OCI-LY7 (cell line): ENCODE results near the gene NCOA3. TPM values are rescaled to one million over a fixed set of nuclear protein-coding genes. Genes with fewer than 3 reads are reported as not detected.

Experiments
- BruUV-seq: library from RNA; stranded (reverse); fragments of 400-500 nt; replicated peaks from 2 replicates; lab custom pipeline; 2021; lab: Mats Ljungman, UMichigan
- CTCF ChIA-PET: fragments of 300-600 bp; sonication (Branson Sonifier 250); formaldehyde crosslinking; loops from one replicate; lab custom pipeline; 2022; ENCODE audit warnings: antibody characterized with exemption; ENCODE audit not compliant: unreplicated experiment; lab: Charles Lee
- POLR2A ChIA-PET: fragments of 300-600 bp; sonication (Branson Sonifier 250); formaldehyde crosslinking; loops from one replicate; lab custom pipeline; 2022; ENCODE audit warnings: antibody characterized with exemption; lab: Charles Lee
- DNase-seq: peaks from one replicate; pipeline ENCODE4 v3.0.0-alpha.2; 2015; ENCODE audit warnings: low spot score
- H2AFZ ChIP-seq: fragments of 200-600 bp; sonication (generic), shearing (Covaris generic); 2 replicates; pipeline ENCODE4 v1.6.1; 2014; ENCODE audit warnings: mild to moderate bottlenecking, antibody characterized with exemption, low read length, moderate library complexity
- H3K27ac ChIP-seq: fragments of 200-600 bp; sonication (generic); 2 replicates; pipeline ENCODE4 v1.5.1; 2014; ENCODE audit warnings: mixed run types, low read depth, mild to moderate bottlenecking, moderate library complexity, low read length, inconsistent platforms; ENCODE audit not compliant: poor library complexity, severe bottlenecking
- H3K36me3 ChIP-seq: fragments of 200-600 bp; sonication (generic); 2 replicates; pipeline ENCODE4 v1.6.1; 2014; ENCODE audit warnings: mild to moderate bottlenecking, antibody characterized with exemption, low read length, moderate library complexity, mixed read lengths; ENCODE audit not compliant: insufficient read depth
- H3K4me1 ChIP-seq: fragments of 200-600 bp; sonication (generic); 2 replicates; pipeline ENCODE4 v1.5.1; 2014; ENCODE audit warnings: mild to moderate bottlenecking, low read length; ENCODE audit not compliant: insufficient read depth, poor library complexity, severe bottlenecking
- H3K4me2 ChIP-seq: fragments of 200-600 bp; sonication (generic); 2 replicates; pipeline ENCODE4 v1.6.1; 2014; ENCODE audit warnings: mild to moderate bottlenecking, low read length
- H3K4me3 ChIP-seq: fragments of 200-600 bp; sonication (generic); 2 replicates; pipeline ENCODE4 v1.5.1; 2014; ENCODE audit warnings: mild to moderate bottlenecking, low read depth, low read length; ENCODE audit not compliant: poor library complexity, severe bottlenecking
- H3K79me2 ChIP-seq: fragments of 200-600 bp; sonication (generic); 2 replicates; pipeline ENCODE4 v1.6.1; 2016; ENCODE audit warnings: low read depth, mild to moderate bottlenecking, low read length, moderate library complexity, mixed read lengths; ENCODE audit not compliant: insufficient read depth
- H3K9me2 ChIP-seq: fragments of 200-600 bp; sonication (generic); 2 replicates; pipeline ENCODE4 v1.6.1; 2016; ENCODE audit warnings: mild to moderate bottlenecking, low read length, mixed read lengths; ENCODE audit not compliant: insufficient read depth
- H3K9me3 ChIP-seq: fragments of 200-600 bp; sonication (generic); 2 replicates; pipeline ENCODE4 v1.6.1; 2014; ENCODE audit warnings: mild to moderate bottlenecking, mixed run types, low read length, mixed read lengths
- H4K20me1 ChIP-seq: fragments of 200-600 bp; sonication (generic); 2 replicates; pipeline ENCODE4 v1.6.1; 2014; ENCODE audit warnings: mild to moderate bottlenecking, antibody characterized with exemption, low read length, moderate library complexity, mixed read lengths; ENCODE audit not compliant: insufficient read depth
- EZH2phosphoT487 ChIP-seq: fragments of 200-600 bp; sonication (generic); IDR thresholded peaks from 2 replicates; pipeline ENCODE4 v1.6.1; 2018; ENCODE audit warnings: low read depth, borderline replicate concordance, mild to moderate bottlenecking, mixed run types, antibody characterized with exemption, low read length, moderate library complexity, mixed read lengths
- intact Hi-C: fragments of 100-400 bp; cut with micrococcal nuclease; formaldehyde crosslinking; loops from one replicate; pipeline ENCODE4 v1.10.0; 2022; ENCODE audit not compliant: unreplicated experiment
- total RNA-seq, 2 experiments: library from RNA; depleted of rRNA in 1 of 2; stranded (reverse); fragments of >200 nt in 1 of 2; shearing (Covaris generic) in 1 of 2; gene quantifications; 2 replicates each; pipeline ENCODE4 v1.2.3, GENCODE V29; 2014 to 2022
- TF ChIP-seq, protein P1 (sequence below): fragments of 200-600 bp; sonication (generic); conservative IDR thresholded peaks from 2 replicates; pipeline ENCODE4 v1.5.1; 2014; ENCODE audit warnings: mild to moderate bottlenecking, antibody characterized with exemption, low read length, moderate library complexity, mixed read lengths

NCOA3 gene
- total RNA-seq, 2 experiments from 2014 or later, result 50.5 to 75.6 TPM

DNA sequence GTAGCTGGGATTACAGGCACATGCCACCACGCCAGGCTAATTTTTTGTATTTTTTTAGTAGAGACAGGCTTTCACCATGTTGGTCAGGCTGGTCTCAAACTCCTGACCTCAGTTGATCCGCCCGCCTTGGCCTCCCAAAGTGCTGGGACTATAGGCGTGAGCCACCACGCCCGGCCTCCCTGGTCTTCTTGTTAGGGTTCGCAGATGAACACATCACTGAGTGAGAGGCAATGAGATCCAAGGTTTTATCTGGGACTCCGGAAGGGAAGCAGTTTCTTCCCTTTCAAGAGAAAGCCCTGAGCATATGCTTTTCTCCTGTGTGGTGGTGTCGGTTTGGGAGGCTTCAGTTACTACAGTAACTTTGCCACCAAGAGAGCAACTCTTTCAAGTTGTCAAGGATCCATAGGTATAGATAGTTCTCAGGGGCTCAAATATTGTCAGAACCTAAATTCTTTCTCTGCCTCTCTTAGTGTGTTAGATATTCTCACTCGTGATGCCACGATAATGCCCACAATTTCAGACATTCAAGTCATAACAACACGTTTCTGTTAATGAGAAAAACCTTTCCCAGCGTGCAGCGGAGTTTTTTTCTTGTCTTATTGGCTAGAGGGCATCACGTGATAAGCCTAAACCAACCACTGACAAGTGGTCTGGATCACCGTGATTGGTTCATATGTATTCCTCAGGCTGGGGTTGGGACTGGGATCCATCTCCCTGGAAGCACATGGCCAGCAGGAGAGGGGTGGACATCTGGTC lies 36.2 kb upstream of the NCOA3 start:
- no TSS peak for BruUV-seq
- Histone ChIP-seq H2AFZ (no peak overlapping the region; the same call in 1 of the 2 replicates), H3K4me3 (no peak overlapping the region), H3K9me3 (no peaks in the 10 kb centered on the region), H3K4me2 (no peak overlapping the region), H3K4me1 (peaks cover 61% of the 10 kb centered on the region), H3K79me2 (no peaks in the 10 kb centered on the region), H3K9me2 (no peaks in the 10 kb centered on the region), H3K27ac (no peak overlapping the region), H4K20me1 (no peaks in the 10 kb centered on the region), H3K36me3 (no peaks in the 10 kb centered on the region)
- no peak for TF ChIP-seq EZH2phosphoT487
- TF ChIP-seq, protein P1, sequence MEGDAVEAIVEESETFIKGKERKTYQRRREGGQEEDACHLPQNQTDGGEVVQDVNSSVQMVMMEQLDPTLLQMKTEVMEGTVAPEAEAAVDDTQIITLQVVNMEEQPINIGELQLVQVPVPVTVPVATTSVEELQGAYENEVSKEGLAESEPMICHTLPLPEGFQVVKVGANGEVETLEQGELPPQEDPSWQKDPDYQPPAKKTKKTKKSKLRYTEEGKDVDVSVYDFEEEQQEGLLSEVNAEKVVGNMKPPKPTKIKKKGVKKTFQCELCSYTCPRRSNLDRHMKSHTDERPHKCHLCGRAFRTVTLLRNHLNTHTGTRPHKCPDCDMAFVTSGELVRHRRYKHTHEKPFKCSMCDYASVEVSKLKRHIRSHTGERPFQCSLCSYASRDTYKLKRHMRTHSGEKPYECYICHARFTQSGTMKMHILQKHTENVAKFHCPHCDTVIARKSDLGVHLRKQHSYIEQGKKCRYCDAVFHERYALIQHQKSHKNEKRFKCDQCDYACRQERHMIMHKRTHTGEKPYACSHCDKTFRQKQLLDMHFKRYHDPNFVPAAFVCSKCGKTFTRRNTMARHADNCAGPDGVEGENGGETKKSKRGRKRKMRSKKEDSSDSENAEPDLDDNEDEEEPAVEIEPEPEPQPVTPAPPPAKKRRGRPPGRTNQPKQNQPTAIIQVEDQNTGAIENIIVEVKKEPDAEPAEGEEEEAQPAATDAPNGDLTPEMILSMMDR, result no peak
- intact Hi-C loops, result no loop called here
- CTCF ChIA-PET, result no interaction called here
- POLR2A ChIA-PET, result interaction anchor here (2.7 to 3.0 kb wide), 2 partner anchors 10 to 37 kb away, joined by 14 to 22 read pairs; partner anchors contain the start of gene NCOA3
- DNase-seq, result no peak

DNA sequence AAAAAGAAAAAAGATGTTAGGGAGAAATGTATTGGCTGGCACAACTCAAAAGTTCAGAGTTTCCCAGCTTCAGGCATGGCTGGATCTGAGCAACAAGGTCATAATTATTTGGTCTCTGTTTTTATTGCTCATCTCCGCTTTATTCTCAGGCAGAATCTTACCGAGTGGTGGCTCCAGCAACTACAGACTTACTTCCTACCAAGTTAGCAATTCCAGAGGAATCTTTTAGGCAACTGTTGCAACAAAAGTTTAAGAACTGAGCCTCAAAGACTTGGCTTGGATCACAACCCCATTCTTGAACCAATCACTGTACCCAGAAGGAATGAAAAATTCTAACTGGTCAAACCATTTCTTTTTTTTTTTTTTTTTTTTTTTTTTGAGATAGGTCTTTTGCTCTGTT lies 35.5 kb upstream of the NCOA3 start:
- no peaks in the 10 kb centered on the region for H4K20me1 ChIP-seq
- no peak overlapping the region for H3K4me3 ChIP-seq
- intact Hi-C loops, result no loop called here
- H3K36me3 ChIP-seq, result no peaks in the 10 kb centered on the region
- H3K27ac ChIP-seq, result peak overlapping the region; percentile 95
- TF ChIP-seq, protein P1, result no peak
- TF ChIP-seq EZH2phosphoT487, result no peak
- no peaks in the 10 kb centered on the region for H3K9me3 ChIP-seq
- H3K4me2 ChIP-seq, result no peak overlapping the region
- ChIA-PET POLR2A (interaction anchor here (0.6 to 3.0 kb wide), 6 partner anchors 11 to 150 kb away, joined by 5 to 24 read pairs (median 10); partner anchors contain the start of gene NCOA3), CTCF (no interaction called here)
- H3K79me2 ChIP-seq, result no peaks in the 10 kb centered on the region
- no peaks in the 10 kb centered on the region for H3K9me2 ChIP-seq
- no TSS peak for BruUV-seq
- no peak overlapping the region; the same call in 1 of the 2 replicates for H2AFZ ChIP-seq
- peaks cover 68% of the 10 kb centered on the region for H3K4me1 ChIP-seq
- no peak for DNase-seq
